Inferior parietal cortex (tissue), 1 donor: ENCODE measurements around the gene OR11H7.
"Not testable (repeated sequence)": the region's sequence is repeated elsewhere in the genome, so short reads cannot be mapped to it uniquely, and the experiment has no call there.

Source experiments
- DNase-seq: peaks from one replicate; pipeline ENCODE4 v3.0.0-alpha.2; 2016; ENCODE audit errors: extremely low spot score

Gene OR11H7

DNA sequence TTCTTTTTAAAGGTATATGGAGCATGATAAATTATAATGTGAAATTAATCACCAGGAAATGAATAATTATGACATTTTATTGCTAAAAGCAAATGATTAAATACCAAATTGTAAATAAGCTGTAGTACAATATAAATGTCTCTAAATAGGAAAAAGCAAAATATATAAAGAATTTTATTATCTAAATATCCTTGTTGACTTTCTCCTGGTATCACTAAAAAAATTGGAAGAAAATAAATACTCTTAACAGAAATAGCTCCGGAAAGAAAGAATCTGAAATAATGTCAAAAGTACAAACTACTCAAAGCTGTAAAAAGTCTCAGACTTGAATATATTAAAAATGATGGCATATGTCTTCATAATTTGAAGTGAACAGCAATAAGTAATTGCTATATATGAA is at the start of gene OR11H7:
Gene OR11H7 (plus strand): TSS at position 301 of the 400 bp plus-strand sequence.
- DNase-seq, result no peak

DNA sequence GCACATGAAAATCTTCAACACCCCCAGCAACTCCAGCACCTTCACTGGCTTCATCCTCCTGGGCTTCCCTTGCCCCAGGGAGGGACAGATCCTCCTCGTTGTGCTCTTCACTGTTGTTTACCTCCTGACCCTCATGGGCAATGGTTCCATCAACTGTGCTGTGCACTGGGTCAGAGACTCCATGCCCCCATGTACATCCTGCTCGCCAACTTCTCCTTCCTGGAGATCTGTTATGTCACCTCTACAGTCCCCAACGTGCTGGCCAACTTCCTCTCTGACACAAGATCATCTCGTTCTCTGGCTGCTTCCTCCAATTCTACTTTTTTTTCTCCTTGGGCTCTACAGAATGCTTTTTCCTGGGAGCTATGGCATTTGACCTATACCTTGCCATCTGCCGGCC is 49.6 kb upstream of the OR11H7 start:
- no peak for DNase-seq

DNA sequence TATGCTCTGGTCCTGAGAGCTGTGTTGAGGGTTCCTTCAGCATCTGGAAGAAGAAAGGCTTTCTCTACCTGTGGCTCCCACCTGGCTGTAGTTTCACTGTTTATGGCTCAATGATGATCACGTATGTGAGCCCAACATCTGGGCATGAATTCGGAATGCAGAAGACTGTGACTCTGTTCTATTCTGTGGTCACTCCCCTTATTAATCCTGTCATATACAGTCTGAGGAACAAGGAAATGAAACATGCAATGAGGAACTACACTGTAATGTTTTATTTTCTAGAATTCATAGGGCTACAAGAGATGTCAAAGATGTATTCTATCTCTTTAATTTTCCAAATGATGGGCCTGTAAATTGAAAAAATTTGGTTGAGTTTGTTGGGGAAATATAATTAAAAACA is 48.9 kb upstream of the OR11H7 start:
- DNase-seq, result no peak

DNA sequence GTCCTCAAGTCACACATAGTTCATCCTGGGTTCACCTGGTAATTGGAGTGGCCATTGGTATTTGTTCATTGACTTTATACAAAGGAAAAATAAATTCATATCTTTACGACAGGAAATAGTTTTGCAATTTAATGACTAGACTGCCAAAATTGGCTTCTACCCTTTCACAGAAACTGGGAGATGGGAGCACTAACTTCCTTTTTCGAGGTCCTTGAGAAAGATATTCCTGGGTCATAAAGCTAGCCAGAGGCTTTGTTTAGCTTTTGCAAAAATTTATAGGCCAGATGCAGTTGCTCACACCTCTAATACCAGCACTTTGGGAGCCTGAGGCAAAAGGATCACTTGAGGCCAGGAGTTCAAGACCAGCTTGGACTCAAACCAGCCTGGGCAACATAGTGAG is 48.3 kb upstream of the OR11H7 start:
- DNase-seq, result no peak

DNA sequence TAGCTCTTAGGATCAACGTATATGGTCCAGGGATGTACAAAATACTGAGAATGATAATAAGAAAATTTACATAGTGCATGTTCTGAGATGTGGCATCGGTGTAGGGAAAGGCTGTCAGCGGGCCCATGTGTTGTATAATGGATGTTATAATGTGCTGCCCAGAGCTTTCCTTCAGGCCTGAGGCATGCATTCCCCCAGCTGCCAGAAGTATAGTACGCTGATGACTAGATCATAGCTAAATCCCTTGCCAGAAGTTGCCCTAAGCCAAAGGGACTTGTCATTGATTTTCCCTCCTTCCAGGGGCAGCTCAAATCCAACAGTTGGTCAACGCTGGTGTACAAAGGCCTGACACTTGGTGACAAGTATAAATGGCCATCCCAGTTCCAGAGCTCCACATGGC is 44.6 kb upstream of the OR11H7 start:
- DNase-seq, result no peak

DNA sequence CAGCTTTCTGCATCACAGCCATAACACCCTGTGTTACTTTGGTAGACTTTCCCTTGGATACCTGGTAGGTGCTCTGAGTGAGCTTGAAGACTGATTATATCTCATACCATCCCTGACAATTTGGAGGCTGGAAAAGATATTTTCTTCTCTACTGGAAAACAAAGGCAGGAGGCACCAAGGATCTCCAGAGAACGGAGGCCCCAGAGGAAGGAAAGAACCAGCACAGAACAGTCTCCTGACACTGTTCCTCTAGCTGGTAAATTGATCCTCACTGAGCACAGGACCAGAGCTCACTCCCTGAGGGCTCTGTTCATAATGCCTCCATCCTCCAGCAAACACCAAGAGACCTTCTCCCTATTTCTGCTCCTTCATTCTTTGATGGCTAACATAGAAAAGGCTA is 38.2 kb upstream of the OR11H7 start, which contains the start of gene OR11G2:
Gene OR11G2 (plus strand): TSS at position 301 of the 400 bp plus-strand sequence. CDS start 6,542 bp downstream, outside the sequence.
- no peak for DNase-seq

DNA sequence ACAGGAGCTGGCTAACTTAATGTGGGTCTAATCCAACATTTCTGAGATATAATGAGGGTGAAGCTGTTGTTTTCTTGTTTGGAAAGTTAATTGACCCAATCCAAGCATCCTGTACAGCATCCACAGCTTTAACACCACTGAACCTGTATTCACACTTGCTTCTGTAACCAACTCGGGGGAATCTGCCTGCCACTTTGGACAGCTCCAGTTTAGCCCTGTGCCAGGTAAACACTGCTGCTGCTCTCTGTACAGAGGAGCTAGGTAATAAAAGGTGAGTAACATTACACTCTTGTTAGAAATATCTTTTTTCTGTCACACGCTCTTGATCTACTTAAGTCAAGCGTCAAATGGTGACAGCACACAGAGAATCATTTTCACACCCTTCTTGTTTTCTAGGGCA is 37.4 kb upstream of the OR11H7 start:
- no peak for DNase-seq

DNA sequence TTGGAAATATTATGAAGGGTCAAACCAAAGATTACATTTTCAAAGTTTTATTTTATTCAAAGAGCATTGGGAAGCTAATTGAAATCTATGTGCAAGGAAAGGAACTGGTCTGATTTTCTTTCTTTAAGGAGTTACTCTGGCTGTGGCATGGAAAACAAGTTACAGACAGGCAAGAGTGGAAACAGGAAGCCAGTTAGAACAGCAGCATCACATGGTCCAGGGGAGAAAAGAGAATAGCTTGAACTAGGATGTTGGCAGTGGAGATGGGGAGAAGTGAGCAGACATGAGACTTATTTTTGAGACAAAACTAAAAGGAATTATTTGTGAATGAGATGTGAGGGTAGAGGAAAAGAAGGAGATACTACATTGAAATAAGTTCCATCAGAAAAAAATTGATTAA is 34.7 kb upstream of the OR11H7 start:
- no peak for DNase-seq

DNA sequence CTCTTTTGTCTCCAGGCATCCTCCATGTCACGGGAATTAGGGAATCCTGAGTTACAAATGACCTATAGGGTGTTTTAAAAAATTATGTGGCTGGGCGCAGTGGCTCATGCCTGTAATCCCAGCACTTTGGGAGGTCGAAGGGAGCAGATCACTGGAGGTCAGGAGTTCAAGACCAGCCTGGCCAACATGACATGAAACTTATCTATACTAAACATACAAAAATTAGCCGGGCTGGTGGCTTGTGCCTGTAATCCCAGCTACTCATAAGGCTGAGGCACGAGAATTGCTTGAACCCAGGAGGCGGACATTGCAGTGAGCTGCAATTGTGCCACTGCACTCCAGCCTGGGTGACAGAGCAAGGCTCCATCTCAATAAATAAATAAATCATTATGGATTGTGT is 33.6 kb upstream of the OR11H7 start:
- not testable (repeated sequence) for DNase-seq

DNA sequence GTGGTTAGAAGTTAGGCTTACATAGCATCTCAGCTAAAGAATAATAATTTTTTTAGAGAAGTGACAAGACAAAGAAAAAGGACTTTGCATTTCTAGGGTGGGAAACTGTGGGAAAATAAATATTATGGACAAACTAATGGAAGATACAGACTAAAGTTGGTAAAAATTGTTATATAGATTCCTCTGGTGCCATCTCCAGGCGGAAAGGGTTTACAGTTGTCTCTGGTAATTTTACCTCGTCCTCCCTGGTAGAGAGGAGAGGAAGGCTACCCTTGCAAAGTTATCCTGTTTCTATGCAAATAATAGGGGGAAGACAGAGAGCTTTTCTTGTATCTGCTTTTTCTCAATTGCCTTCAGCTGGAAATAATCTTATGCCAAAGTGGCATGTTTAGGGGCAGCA is 32.9 kb upstream of the OR11H7 start:
- no peak for DNase-seq

DNA sequence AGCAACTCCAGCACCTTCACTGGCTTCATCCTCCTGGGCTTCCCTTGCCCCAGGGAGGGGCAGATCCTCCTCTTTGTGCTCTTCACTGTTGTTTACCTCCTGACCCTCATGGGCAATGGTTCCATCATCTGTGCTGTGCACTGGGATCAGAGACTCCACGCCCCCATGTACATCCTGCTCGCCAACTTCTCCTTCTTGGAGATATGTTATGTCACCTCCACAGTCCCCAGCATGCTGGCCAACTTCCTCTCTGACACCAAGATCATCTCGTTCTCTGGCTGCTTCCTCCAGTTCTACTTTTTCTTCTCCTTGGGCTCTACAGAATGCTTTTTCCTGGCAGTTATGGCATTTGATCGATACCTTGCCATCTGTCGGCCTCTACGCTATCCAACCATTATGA is 31.3 kb upstream of the OR11H7 start:
- no peak for DNase-seq

DNA sequence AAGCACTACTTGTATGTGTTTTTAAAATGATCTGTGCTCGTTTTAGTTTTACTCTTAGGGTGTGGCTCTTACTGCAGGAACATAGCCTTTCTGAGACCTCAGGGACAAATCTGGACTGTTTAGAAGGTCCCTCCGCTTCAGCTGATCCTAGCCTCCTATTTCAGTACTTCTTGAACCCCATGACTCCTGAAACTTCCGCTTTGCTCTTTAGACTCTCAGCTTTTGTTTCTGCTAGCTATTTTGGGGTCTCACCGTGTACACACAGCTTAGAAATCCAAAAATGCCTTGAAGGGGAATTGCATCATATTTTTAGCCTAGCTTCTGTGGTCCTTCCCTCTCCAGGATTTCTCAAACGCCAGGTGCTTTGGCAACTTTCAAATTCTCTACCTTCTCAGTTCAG is 29.8 kb upstream of the OR11H7 start:
- DNase-seq, result no peak

DNA sequence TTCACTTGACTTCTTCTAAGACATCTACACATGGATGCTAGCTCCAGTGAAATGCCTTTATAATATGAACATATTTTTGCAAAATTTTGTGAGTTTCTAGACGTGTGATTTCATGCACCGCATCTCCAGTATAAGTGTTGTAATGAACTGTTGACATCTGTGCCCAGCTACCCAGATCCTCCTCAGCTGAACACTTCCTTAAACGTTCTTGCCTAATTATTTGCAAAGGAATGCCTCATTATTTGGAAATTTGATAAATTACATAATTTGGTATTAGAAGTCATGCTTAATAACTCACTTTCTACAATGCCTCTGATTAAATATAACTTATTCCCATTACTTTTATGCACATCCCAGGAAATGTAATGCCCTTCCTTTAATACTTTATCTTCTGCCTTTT is 24.1 kb upstream of the OR11H7 start:
- DNase-seq, result no peak

DNA sequence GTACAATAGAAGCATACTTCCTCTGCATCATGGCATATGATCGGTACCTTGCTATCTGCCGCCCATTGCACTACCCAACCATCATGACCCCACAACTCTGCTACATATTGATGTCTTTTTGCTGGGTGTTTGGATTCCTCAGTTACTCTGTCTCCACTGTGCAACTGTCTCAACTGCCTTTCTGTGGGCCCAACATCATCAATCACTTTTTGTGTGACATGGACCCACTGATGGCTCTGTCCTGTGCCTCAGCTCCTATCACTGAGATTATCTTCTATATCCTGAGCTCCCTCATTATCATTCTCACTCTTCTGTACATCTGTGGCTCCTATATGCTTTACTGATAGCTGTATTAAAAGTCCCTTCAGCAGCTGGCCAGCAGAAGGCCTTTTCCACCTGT is 19.2 kb upstream of the OR11H7 start:
- DNase-seq, result no peak

DNA sequence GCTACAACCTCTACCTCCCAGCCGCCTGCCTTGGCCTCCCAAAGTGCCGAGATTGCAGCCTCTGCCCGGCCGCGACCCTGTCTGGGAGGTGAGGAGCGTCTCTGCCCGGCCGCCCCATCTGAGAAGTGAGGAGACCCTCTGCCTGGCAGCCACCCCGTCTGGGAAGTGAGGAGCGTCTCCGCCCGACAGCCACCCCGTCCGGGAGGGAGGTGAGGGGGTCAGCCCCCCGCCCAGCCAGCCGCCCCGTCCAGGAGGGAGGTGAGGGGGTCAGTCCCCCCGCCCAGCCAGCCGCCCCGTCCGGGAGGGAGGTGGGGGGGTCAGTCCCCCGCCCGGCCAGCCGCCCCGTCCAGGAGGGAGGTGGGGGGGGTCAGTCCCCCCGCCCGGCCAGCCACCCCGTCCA is 16.4 kb upstream of the OR11H7 start:
- DNase-seq, result not testable (repeated sequence)

DNA sequence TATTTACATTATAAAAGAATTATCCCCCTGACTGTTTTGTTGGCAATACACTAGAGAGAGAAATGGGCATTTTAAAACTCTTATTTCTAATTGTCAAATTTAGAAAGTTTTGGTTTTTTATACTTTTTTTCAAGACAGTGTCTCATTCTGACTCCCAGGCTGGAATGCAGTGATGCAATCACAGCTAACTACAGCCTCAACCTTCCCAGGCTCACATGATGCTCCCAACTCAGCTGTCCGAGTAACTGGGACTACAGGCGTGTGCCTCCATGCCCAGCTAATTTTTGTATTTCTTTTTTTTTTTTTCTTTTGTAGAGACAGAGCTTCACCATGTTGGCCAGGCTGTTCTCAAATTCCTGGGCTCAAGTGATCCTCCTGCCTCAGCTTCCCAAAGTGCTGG is 13.6 kb upstream of the OR11H7 start:
- DNase-seq, result no peak

DNA sequence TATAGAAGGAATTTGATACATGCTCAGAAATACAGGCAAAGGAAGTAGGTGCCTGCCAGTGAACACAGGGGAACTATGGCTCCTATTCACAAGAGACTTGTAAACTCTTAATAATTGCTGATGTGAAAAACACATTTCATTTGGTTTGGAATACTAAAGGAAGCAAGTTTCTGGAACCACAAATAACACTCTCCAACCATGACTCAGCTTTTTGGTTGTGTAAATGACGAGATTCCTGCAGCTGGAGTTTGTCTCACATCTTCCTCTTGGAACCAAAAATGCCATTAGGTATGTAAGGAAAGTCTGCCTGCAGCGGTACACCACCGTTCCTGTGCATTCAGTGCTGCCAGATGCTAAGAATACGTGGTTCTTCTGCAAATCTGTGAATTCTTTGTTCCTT is 9.7 kb upstream of the OR11H7 start:
- no peak for DNase-seq

DNA sequence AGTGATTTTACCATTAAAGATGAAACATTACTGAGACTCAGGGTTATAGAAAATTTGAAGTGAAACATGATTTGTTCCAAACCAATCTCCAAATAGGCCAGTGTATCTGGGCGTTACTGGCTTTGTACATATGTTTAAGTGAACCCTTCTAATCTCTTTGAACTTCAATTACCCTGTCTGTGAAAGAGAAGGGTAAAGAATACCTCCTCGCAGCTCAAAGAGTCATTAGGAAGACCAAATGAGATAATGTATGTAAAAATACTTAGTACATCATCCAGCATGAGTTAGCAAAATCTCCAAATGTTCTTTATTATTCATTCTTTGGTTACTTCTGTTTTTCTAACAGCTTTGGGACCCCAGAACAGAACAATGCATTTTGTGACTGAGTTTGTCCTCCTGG is 5.4 kb upstream of the OR11H7 start, which contains the start of gene OR11H6:
Gene OR11H6 (plus strand): TSS at position 301 of the 400 bp plus-strand sequence. CDS start 0 bp downstream, at position 301.
- no peak for DNase-seq

DNA sequence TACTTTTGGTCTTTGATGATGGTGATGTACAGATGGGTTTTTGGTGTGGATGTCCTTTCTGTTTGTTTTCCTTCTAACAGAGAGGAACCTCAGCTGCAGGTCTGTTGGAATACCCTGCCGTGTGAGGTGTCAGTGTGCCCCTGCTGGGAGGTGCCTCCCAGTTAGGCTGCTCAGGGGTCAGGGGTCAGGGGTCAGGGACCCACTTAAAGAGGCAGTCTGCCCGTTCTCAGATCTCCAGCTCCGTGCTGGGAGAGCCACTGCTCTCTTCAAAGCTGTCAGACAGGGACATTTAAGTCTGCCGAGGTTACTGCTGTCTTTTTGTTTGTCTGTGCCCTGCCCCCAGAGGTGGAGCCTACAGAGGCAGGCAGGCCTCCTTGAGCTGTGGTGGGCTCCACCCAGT is 6.6 kb downstream of the OR11H7 start:
- not testable (repeated sequence) for DNase-seq

DNA sequence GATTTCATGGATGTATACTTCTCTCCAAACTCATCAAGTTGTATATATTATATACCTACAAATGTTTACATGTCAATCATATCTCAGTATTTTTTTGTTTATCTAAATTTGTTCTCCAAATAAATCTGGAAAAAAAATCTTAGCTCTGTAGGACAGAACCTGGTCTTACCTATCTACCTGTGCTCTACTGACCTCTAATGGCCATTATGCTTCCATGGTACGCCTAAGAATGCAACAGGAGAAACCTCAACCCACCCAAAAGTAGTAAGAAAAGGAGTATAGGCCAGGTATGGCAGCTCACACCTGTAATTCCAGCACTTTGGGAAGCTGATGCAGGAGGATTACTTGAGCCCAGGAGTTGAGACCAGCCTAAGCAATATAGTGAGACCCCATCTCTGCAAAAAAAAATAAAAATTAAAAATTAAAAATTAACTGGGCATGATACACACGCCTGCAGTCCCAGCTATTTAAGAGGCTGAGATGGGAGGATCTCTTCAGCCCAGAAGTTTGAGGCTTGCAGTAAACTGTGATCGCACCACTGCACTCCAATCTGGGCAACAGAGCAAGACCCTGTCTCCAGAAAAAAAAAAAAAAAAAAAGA is 19.0 kb downstream of the OR11H7 start:
- no peak for DNase-seq

DNA sequence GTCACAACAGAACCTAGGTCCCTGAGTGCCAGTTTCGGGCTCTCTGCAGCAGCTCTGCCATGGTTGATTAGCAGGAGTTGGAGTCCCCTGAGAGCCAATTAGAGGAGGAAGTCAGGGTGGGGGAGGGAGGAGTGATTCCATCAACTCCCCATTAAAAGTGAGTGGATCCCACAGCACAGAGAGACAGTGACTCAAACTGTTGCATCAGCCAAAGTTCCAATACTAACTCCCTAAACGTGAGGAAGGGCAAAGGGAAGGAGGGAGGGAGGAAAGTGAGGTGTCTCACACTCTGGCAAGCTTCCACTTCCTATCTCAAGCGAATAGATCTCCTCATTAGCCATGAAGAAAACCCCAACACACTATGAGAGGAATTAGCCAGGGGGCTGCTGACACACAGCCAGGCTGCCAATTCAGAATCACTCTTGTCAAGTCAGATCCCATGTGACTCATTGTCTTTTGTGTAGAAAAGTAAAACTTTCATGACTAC is 33.9 kb downstream of the OR11H7 start:
- DNase-seq, result no peak

DNA sequence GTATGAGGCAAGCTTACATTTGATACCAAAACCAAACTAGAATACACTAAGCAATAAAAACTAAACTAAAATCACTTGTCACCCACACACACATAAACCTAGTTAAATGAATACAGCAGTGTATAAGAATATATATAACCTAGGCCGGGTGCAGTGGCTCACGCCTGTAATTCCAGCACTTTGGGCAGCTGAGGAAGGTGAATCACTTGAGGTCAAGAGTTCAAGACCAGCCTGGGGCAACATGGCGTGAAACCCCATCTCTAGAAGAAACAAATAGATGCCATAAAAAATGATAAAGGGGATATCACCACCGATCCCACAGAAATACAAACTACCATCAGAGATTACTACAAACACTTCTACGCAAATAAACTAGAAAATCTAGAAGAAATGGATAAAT is 35.6 kb downstream of the OR11H7 start:
- not testable (repeated sequence) for DNase-seq

DNA sequence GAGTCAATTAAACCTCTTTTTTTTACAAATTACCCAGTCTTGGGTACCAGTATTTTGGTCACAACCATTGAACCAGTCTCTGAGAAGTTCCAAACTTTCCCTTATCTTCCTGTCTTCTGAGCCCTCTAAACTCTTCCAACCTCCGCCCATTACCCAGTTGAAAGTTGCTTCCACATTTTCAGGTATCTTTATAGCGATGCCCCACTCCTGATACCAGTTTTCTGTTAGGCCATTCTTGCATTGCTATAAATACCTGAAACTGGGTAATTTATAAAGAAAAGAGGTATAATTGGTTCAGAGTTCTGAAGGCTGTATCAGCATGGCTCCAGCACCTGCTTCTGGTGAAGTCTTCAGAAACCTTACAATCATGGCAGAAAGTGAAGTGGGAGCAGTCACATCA is 45.3 kb downstream of the OR11H7 start:
- no peak for DNase-seq

DNA sequence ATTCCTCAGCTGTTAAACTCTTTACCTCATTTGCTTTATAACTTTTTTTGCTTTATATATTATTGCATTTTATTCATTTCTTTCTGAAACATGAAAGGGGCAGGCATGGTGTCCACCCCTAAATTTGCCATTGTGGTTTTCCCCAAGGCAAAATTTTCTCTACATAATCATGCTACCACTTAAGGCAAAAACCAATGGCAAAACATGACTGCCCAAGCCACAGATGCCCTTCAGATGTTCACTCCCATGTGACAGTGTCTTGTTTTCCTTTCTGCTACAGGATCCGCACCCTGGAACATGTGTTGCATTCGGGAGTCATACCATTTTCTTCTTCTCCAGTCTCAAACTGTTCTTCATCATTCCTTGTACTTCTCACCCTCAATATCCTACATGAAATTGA is 48.6 kb downstream of the OR11H7 start:
- DNase-seq, result no peak
